GM19372 (cell line): Measurements from ENCODE around the gene SOX10.

Experiments used
- ATAC-seq: cut with Tn5 transposase; IDR thresholded peaks from one replicate; pipeline ENCODE4 v1.9.1; 2021; ENCODE audit warnings: mild to moderate bottlenecking, low read depth, moderate library complexity; ENCODE audit not compliant: unreplicated experiment

Gene SOX10

DNA sequence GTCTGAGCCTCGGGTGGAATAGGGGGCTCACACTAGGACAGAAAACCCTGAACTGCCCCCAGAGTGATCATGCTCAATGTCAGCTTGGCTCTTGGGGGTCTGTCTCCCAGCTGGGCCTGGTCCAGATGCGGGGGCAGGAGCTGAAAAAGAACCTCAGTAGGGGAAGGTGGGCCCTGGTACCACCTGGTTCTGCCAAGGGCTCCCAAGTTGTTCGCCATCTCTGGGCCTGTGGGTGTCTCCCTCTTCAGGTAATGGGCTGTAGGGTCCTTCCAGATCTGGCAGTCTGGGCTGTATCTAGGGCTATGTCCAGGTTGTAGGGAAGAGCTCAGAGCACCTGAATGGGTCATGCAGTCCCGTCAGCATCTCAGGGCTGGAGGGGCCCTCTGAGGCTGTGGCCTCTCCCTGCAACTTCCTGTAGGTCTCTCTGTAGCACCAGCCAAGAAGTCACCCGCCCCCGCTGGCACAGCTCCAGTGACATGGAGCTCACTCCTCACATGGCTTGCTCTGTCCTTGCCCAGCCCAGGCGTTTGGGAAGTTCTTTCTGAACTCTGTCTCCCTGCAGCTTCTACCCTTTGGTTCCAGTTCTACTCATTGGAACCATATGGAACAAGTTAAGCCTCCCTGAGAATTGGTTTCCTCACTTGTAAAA lies 33.0 kb upstream of the SOX10 start:
- ATAC-seq: no peak

DNA sequence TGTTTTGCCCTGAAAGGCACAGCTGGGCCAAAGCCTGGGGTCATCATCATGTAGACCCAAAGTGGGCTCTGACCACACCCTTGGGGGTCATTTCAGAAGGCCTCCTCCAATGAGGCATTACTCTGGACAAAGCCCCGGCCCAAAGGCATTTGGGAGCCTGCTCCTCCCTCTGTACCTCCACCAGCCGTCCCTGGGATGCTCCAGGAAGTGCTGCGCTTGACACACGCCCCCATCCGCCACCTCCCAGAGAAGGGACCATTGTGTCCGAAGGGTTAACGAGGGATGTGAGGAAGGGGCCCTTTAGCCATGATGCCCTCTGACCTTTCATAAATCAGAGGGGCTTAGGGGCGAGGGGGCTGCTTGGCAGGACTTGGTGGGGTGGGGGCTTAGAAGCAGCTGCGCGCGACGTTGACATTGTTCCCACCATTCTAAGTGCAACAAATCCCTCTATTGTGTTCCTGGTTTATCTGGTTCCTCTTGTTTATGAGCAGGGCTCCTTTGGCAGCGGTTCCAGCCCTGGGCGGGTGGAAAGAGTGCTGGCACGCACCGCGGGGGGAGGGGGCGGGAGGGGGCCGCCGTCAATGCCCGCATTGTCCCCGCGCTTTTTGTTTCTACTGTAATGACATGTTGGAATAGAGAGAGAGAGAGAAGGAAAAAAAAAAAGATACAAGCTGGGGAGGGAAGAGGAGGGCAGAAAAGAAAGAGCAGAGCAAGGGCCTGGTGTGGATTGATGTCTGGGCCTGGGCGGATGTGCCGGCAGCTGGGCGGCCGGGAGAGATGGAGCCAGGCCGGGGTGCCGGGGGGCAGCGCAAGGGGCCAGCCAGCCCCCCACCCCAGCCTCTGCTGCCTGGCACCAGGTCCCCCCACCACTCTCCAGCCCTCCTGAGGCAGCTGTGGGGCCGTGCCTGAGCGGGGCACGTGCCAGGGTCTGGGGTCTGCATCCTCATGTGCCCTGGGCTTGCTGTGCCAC lies 32.1 kb upstream of the SOX10 start:
- no peak for ATAC-seq

GRCh38 chr22:38014083-38014482 lies 29.7 kb upstream of the SOX10 start:
- ATAC-seq: no peak

- ATAC-seq: no peak
These were observed 28.3 kb upstream of the SOX10 start for GRCh38 chr22:38012604-38013072.

DNA sequence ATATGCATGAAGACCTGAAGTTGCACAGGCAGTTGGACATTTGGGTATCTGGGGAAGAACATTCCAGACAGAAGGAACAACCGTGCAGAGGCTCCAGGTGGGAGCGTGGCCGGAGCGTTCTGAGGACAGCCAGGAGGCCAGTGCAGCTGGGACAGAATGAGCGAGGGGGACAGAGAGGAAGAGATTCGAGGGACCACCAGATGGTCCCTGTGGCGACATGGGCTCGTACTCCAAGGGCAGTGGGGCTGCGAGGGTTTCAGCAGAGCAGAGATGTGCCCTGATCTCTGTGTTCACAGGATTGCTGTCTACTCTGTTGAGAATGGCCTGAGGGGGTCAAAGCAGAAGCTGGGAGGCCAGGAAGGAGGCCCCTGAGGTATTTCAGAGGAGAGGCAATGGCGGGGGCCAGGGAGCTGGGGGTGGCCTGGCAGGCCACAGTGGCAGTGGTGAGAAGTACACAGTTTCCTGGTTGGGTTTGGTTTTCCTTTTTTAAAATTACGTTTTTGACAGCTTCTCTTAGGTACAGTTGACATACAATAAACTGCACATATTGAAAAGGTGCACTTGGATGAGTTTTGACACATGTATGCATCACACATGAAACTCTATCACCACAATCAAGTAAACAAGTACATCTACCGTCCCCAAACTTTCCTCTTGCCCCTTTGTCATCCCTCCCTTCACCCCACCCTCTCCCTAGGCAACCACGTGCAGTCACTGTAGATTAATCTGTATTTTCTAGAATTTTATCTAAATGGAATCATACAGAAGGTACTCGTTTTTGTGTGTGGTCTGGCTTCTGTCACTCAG lies 24.8 kb upstream of the SOX10 start:
- no peak for ATAC-seq

- ATAC-seq: no peak
These were observed 23.1 kb upstream of the SOX10 start for GRCh38 chr22:38007330-38007902.

DNA sequence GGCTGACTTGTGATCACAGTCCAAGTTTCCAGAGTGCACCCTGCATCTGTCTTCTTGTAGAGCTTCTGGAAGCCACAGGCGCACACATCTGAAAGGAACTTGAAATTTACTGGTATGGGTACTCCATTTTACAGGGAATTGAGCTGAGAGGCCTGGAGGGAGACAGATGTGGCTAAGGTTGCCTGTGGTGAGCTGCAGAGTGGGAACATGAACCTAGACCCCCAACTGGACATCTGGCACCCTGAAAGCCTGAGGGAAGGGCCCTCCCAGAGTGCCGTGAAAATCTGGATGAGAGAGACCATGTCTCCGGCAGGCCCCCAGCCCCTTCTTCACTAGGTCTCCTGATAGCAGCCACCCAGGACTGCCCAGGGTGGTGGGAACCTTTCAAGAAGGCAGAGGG lies 22.6 kb upstream of the SOX10 start:
- no peak for ATAC-seq

- no peak for ATAC-seq
These were observed 21.6 kb upstream of the SOX10 start for GRCh38 chr22:38005943-38006342.

GRCh38 chr22:37999640-38000272 lies 15.4 kb upstream of the SOX10 start:
- no peak for ATAC-seq

DNA sequence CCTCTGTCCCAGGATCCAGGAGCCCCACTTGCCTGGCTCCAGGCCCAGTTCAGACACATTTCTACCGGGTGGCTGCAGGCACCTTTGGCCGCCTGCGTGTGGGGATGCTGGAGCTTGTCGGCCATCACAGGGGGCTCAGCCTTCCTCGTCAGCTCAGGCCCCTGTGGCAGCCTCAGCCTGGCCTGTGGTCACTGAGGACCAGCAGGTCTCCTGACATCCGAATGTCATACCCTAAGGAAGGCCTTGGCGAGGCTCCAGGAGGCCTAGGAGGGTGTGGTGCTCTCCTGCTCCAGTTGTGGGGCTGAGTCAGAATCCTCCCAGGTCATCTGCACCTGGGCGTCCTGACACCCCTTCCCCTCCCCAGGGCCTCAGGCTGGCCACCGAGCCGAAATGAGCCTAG lies 14.9 kb upstream of the SOX10 start:
- no peak for ATAC-seq

- no peak for ATAC-seq
These were observed 14.2 kb upstream of the SOX10 start for GRCh38 chr22:37998543-37998942.

GRCh38 chr22:37996515-37997246 lies 12.3 kb upstream of the SOX10 start:
- ATAC-seq: no peak

- no peak for ATAC-seq
These were observed 11.7 kb upstream of the SOX10 start for GRCh38 chr22:37996079-37996478.

- no peak for ATAC-seq
These were observed 11.1 kb upstream of the SOX10 start for GRCh38 chr22:37995460-37995859.

DNA sequence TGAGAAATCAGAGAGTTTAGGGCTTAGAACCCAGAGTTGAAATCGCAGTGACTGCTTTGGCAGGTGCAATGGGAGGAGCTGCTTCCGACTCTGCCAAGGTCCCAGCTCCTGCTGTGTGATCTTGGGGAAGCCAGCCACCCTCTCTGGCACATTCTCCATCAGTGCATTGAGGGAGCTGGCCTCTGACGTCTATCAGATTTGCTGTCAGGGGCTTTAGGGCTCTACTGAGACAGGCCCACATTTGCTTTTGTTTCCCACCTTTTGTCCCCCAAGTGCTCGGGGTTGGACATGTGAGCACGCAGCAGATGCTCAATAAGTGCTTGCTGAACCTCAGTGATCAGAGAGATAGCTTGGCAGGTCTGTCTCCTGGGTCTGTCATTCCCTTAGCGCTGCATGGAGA lies 10.6 kb upstream of the SOX10 start:
- ATAC-seq: no peak

- ATAC-seq: no peak
These were observed 9.7 kb upstream of the SOX10 start for GRCh38 chr22:37994049-37994448.

DNA sequence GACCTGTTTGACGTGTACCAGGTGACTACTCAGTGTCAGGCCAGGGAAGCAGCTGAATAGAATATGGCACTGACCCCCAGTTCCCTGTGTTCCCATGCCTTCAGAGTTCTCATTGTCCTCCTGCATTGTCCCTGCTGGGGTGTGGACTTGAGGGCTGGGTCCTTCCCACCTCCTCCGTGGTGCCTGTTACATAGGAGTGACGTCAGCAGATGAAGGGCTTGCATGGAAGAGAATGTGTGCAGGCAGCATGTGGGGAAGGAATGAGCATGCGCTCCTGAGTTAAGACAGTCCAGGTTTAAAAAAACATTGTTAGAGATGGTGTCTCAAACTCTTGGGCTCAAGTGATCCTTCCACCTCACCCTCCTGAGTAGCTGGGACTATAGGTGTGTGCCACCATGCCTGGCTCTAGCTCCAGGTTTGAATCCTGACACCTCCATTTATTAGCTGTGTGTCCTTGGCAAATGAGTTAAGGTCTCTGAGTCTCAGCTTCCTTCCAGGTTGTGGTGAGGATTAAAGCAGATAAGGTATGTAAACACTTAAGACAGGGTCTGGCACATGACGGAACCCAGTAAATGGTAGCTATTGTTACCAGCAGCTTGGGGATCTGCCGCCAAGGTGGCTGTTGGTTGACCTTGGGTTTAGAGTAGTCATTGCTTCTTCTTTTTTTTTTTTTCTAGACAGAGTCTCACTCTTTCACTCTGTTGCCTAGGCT lies 7.5 kb upstream of the SOX10 start:
- no peak for ATAC-seq

GRCh38 chr22:37990862-37991261 lies 6.5 kb upstream of the SOX10 start:
- no peak for ATAC-seq

DNA sequence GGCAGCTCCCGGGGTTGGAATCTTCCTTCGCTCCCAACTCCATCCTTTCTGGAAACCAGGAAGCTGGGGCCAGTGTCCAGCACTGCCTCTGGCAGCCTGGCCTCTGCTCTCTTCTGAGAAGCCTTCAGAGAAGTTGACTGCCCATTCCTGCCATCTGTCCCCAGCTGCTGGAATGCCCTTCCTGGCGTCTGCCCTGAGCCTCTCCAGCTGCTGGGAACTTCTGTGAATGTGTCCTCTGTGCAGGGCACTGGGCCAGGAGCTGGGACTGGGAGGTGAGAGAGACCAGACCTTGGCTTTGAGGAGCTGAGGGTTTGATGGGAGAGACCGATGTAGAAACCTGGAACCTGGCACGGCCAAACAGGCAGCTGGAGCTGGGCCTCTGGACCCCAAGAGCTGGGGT lies 5.9 kb upstream of the SOX10 start:
- no peak for ATAC-seq
